A673 (cell line): Measurements from ENCODE around the gene CCDC190. TPM values are rescaled to one million over a fixed set of nuclear protein-coding genes. Genes with fewer than 3 reads are reported as not detected.

Experiments
- BruUV-seq: library from RNA; stranded (reverse); fragments of 400-500 nt; replicated peaks from 2 replicates; lab custom pipeline; 2021; lab: Mats Ljungman, UMichigan
- CTCF ChIA-PET: fragments of 300-600 bp; sonication (Branson Sonifier 250); formaldehyde crosslinking; loops from one replicate; lab custom pipeline; 2022; ENCODE audit warnings: antibody characterized with exemption; lab: Charles Lee
- POLR2A ChIA-PET: fragments of 300-600 bp; sonication (Branson Sonifier 250); formaldehyde crosslinking; loops from one replicate; lab custom pipeline; 2022; ENCODE audit warnings: antibody characterized with exemption; ENCODE audit not compliant: low non-redundant PET; lab: Charles Lee
- DNase-seq: peaks from one replicate; pipeline ENCODE4 v3.0.0-alpha.2; 2015; ENCODE audit warnings: low spot score
- H3K27ac ChIP-seq: fragments of 200-600 bp; sonication (generic); 2 replicates; pipeline ENCODE4 v1.5.1; 2016; ENCODE audit warnings: mixed run types, low read depth, mild to moderate bottlenecking, mixed read lengths, antibody characterized with exemption, low read length; ENCODE audit not compliant: poor library complexity, severe bottlenecking
- H3K27me3 ChIP-seq: fragments of 200-600 bp; sonication (generic); replicated peaks from 2 replicates; pipeline ENCODE4 v1.6.1; 2017; ENCODE audit warnings: mixed run types, low read depth, mild to moderate bottlenecking, mixed read lengths, antibody characterized with exemption, low read length; ENCODE audit not compliant: insufficient read depth, poor library complexity
- H3K36me3 ChIP-seq: fragments of 200-600 bp; sonication (generic); 2 replicates; pipeline ENCODE4 v1.6.1; 2016; ENCODE audit warnings: mixed run types, mild to moderate bottlenecking, mixed read lengths, antibody characterized with exemption, low read length; ENCODE audit not compliant: insufficient read depth, poor library complexity, severe bottlenecking
- H3K4me1 ChIP-seq: fragments of 200-600 bp; sonication (generic); 2 replicates; pipeline ENCODE4 v1.6.1; 2017; ENCODE audit warnings: mixed run types, mild to moderate bottlenecking, mixed read lengths, antibody characterized with exemption, low read length; ENCODE audit not compliant: insufficient read depth, poor library complexity, severe bottlenecking
- H3K4me3 ChIP-seq: fragments of 200-600 bp; sonication (generic); 2 replicates; pipeline ENCODE4 v1.5.1; 2016; ENCODE audit warnings: low read depth, mixed run types, mild to moderate bottlenecking, mixed read lengths, low read length; ENCODE audit not compliant: poor library complexity, severe bottlenecking
- H3K9me3 ChIP-seq: fragments of 200-600 bp; sonication (generic); 2 replicates; pipeline ENCODE4 v1.6.1; 2016; ENCODE audit warnings: mixed run types, low read depth, mild to moderate bottlenecking, mixed read lengths, antibody characterized with exemption, low read length; ENCODE audit not compliant: poor library complexity, severe bottlenecking
- EZH2 ChIP-seq: fragments of 200-600 bp; sonication (generic); IDR thresholded peaks from 2 replicates; pipeline ENCODE4 v1.6.1; 2017; ENCODE audit warnings: borderline replicate concordance, low read depth, mild to moderate bottlenecking, mixed read lengths, antibody characterized with exemption, low read length; ENCODE audit not compliant: poor library complexity, severe bottlenecking
- intact Hi-C: fragments of 100-400 bp; cut with micrococcal nuclease; formaldehyde crosslinking; loops from one replicate; pipeline ENCODE4 v1.10.0; 2022; ENCODE audit not compliant: unreplicated experiment
- total RNA-seq: library from RNA; stranded (reverse); gene quantifications from 2 replicates; pipeline ENCODE4 v1.2.3, GENCODE V29; 2021
- TF ChIP-seq, protein P1 (sequence below): fragments of 300-800, 200-600 bp; sonication (generic); conservative IDR thresholded peaks from 2 replicates; pipeline ENCODE4 v1.5.1; 2017; ENCODE audit warnings: low read depth, mild to moderate bottlenecking, antibody characterized with exemption, low read length, moderate library complexity, mixed read lengths

CCDC190 gene
- total RNA-seq, 1 experiment from 2014 or later = 0.39 TPM

DNA sequence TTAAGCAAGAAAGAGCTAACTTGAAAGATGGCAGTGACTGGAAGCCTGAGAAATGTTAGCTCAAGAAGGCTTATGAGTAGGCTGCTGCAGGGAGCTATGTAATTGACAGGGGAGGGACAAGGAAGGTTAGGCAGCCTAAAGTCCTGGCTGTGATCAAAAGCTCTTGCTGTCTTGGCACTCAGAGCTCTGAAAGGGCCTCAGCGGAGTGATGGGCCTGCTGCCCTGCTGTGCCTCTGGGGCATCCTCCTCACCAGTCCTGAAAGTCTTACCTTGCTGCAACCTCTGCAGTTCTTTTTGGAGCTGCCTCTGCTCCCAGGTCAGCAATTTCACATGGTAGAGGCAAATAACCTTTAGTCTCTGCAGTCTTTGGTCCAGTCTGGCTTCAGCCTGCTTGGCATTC lies 1.8 kb downstream of the CCDC190 start:
- H3K4me1 ChIP-seq = peaks cover 28% of the 10 kb centered on the region
- no peaks in the 10 kb centered on the region for H3K36me3 ChIP-seq
- no peaks in the 10 kb centered on the region for H3K27me3 ChIP-seq
- no peaks in the 10 kb centered on the region for H3K9me3 ChIP-seq
- intact Hi-C loops = no loop called here
- POLR2A ChIA-PET = no interaction called here
- CTCF ChIA-PET = interaction anchor here (1.1 kb wide), 1 partner anchor 210 kb away, joined by 3 read pairs; the partner anchor contains the start of gene RGS4
- no peak for DNase-seq
- BruUV-seq = no TSS peak
- TF ChIP-seq, protein P1, sequence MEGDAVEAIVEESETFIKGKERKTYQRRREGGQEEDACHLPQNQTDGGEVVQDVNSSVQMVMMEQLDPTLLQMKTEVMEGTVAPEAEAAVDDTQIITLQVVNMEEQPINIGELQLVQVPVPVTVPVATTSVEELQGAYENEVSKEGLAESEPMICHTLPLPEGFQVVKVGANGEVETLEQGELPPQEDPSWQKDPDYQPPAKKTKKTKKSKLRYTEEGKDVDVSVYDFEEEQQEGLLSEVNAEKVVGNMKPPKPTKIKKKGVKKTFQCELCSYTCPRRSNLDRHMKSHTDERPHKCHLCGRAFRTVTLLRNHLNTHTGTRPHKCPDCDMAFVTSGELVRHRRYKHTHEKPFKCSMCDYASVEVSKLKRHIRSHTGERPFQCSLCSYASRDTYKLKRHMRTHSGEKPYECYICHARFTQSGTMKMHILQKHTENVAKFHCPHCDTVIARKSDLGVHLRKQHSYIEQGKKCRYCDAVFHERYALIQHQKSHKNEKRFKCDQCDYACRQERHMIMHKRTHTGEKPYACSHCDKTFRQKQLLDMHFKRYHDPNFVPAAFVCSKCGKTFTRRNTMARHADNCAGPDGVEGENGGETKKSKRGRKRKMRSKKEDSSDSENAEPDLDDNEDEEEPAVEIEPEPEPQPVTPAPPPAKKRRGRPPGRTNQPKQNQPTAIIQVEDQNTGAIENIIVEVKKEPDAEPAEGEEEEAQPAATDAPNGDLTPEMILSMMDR = no peak
- TF ChIP-seq EZH2 = no peak
- H3K27ac ChIP-seq = no peak overlapping the region
- no peak overlapping the region for H3K4me3 ChIP-seq

DNA sequence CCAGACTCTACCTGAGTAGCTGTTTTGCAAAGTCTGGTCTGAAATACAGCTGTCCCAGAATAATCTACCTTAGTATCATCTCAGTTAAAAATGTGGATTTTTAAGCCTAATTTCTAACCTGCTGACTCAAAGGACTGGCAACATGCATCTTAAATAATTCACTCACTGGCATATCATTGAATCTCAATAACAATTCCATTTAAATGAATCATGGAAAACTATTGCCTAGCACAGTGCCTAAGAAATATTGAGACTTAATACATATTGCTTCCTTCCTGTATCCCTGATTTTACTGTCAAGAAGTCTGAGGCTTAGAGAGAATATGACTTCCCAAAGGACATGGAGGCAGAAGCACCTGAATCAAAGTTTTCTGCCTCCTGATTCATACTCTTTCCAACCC lies 3.1 kb downstream of the CCDC190 start:
- no peaks in the 10 kb centered on the region for H3K36me3 ChIP-seq
- peaks cover 32% of the 10 kb centered on the region for H3K4me1 ChIP-seq
- H3K27ac ChIP-seq = no peak overlapping the region
- BruUV-seq = no TSS peak
- no peak overlapping the region for H3K4me3 ChIP-seq
- TF ChIP-seq EZH2 = no peak
- TF ChIP-seq, protein P1 = no peak
- intact Hi-C loops = no loop called here
- DNase-seq = no peak
- H3K9me3 ChIP-seq = no peaks in the 10 kb centered on the region
- CTCF ChIA-PET = interaction anchor here (0.6 kb wide), 1 partner anchor 469 kb away, joined by 4 read pairs; no protein-coding TSS in a partner anchor
- no peaks in the 10 kb centered on the region for H3K27me3 ChIP-seq
- POLR2A ChIA-PET = no interaction called here

DNA sequence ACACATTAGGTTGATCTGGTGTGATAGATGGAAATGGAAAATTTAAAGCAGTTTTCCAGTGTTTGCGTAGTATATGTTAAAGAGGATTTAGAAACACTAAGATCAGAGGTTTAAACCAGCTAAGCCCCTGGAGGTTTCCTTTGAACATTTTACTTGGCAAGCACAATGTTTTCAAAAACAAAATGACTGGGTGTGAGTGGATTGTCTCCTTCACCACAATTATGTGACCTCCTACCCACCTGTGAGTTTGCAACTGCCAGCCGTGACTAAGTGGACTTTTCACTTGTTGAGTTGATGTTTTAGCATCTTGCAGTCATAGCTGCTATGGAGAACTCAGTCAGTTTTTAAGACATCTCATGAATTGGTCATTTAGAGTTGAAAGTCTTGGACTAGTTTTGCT lies 4.7 kb downstream of the CCDC190 start:
- Histone ChIP-seq H3K27me3 (no peaks in the 10 kb centered on the region), H3K4me3 (no peak overlapping the region), H3K4me1 (peaks cover 25% of the 10 kb centered on the region), H3K9me3 (no peaks in the 10 kb centered on the region), H3K27ac (peak overlapping the region; percentile 57), H3K36me3 (no peaks in the 10 kb centered on the region)
- ChIA-PET CTCF (no interaction called here), POLR2A (no interaction called here)
- no peak for DNase-seq
- intact Hi-C loops = no loop called here
- TF ChIP-seq, protein P1 = no peak
- TF ChIP-seq EZH2 = no peak
- BruUV-seq = no TSS peak
